HG03139 (cell line): ENCODE measurements around the gene ACSF3.

ENCODE experiments used
- ATAC-seq: cut with Tn5 transposase; IDR thresholded peaks from one replicate; pipeline ENCODE4 v1.9.1; 2021; ENCODE audit not compliant: unreplicated experiment

Gene ACSF3

GRCh38 chr16:89123001-89123830 lies 29.6 kb downstream of the ACSF3 start:
- no peak for ATAC-seq

- no peak for ATAC-seq
Measured at GRCh38 chr16:89123831-89124100, 30.1 kb downstream of the ACSF3 start.

GRCh38 chr16:89129378-89129777 lies 35.7 kb downstream of the ACSF3 start:
- no peak for ATAC-seq

- ATAC-seq: no peak
Measured at GRCh38 chr16:89130448-89130847, 36.8 kb downstream of the ACSF3 start.

GRCh38 chr16:89131783-89132182 lies 38.1 kb downstream of the ACSF3 start:
- no peak for ATAC-seq

- no peak for ATAC-seq
Measured at GRCh38 chr16:89132194-89133005, 38.7 kb downstream of the ACSF3 start.

GRCh38 chr16:89133457-89134127 lies 39.9 kb downstream of the ACSF3 start:
- no peak for ATAC-seq

- no peak for ATAC-seq
Measured at GRCh38 chr16:89134269-89134668, 40.6 kb downstream of the ACSF3 start.

- no peak for ATAC-seq
Measured at GRCh38 chr16:89135166-89135565, 41.5 kb downstream of the ACSF3 start.

- no peak for ATAC-seq
Measured at GRCh38 chr16:89135971-89136765, 42.5 kb downstream of the ACSF3 start.

- no peak for ATAC-seq
Measured at GRCh38 chr16:89136931-89137330, 43.3 kb downstream of the ACSF3 start.

- no peak for ATAC-seq
Measured at GRCh38 chr16:89137666-89138512, 44.2 kb downstream of the ACSF3 start.

- ATAC-seq: no peak
Measured at GRCh38 chr16:89138513-89138795, 44.8 kb downstream of the ACSF3 start.

GRCh38 chr16:89138843-89139520 lies 45.3 kb downstream of the ACSF3 start:
- no peak for ATAC-seq

GRCh38 chr16:89139907-89140361 lies 46.3 kb downstream of the ACSF3 start:
- no peak for ATAC-seq

- no peak for ATAC-seq
Measured at GRCh38 chr16:89140401-89140800, 46.7 kb downstream of the ACSF3 start.

- ATAC-seq: no peak
Measured at GRCh38 chr16:89140981-89141883, 47.6 kb downstream of the ACSF3 start.

GRCh38 chr16:89141884-89142267 lies 48.2 kb downstream of the ACSF3 start:
- ATAC-seq: no peak
